NCI-H128 (cell line): ENCODE measurements around the gene TUBB4A.

ENCODE experiments used
- DNase-seq: peaks from one replicate; lab custom pipeline; 2025; ENCODE audit not compliant: unreplicated experiment; lab: John Stamatoyannopoulos, UW

Gene TUBB4A

GRCh38 chr19:6498294-6499036 is 3.6 kb downstream of the TUBB4A start:
- no peak for DNase-seq

DNA sequence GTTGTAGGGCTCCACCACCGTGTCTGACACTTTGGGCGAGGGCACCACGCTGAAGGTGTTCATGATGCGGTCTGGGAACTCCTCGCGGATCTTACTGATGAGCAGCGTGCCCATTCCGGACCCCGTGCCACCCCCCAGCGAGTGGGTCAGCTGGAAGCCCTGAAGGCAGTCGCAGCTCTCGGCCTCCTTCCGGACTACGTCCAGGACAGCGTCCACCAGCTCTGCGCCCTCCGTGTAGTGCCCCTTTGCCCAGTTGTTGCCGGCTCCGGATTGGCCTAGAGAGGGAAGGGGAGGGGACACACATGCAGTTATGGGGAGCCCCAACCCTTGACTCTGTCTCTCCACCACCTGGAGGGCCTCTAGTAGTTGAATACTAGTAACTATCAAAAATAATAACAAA is 6.2 kb downstream of the TUBB4A start:
- DNase-seq: no peak

DNA sequence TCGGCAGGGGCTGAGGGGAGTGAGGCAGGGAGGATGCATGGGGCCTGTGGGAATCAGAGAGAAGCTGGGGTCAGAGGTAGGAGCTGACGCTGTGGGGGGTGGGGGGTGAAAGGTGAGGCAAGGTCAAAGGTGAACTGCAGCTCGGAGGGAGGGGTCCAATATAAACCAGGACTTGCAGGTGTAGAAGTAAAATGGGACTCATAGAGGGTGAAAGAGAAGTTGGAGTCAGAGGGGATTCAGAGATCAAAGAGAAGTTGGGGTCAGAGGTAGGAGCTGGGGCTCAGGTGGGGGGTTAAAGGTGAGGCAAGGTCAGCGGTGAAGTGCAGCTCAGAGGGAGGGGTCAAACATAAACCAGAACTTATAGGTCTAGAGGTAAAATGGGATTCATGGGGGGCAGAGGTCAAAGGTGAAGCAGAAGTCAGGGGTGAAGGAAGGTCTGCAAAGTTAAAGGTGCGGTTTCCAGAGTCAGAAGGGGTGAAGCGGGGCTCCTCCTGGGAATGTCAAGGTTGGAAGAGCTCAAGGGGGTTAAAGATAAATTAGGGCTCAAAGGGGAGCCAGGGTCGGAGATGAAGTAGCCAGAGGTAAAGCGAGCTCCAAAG is 7.6 kb downstream of the TUBB4A start:
- no peak for DNase-seq

DNA sequence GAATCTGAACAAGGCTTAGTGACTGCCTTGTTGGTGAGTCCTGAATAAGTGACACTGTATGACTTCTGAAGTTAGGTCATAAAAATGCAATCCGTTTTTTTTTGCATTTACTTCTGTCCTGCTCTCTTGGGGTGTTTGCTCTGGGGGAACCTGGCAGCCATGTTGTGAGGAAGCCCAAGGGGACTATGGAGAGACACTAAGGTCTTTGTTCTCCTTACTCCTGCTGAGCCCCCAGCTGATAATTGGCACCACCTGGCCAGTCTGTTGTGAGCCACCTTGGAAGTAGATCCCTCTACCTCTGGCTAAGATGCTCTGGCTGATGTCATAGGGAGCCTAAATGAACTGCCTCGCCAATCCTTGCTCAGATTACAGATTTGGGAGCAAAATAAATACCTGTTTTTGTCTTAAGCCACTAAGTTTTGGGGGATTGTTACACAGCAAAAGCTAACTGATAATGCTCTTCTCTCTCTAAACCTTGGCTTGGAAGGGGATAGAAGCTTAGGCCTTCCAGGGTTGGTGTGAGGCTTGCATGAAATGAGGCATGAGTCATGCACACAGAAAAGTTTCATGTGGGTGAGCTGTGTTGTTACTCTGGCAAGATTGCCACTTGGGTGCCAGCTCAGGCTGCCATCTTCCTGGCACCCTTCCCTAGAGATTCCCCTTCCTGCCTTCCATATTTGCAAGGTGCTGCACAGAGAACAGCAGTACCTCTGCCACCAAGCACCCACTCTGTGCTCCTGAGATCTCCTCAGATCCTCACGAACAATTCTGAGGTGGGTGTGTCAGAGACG is 10.1 kb downstream of the TUBB4A start:
- DNase-seq: no peak

GRCh38 chr19:6490134-6490533 is 12.0 kb downstream of the TUBB4A start:
- no peak for DNase-seq

- no peak for DNase-seq
Measured at GRCh38 chr19:6489278-6490061, 12.6 kb downstream of the TUBB4A start.

DNA sequence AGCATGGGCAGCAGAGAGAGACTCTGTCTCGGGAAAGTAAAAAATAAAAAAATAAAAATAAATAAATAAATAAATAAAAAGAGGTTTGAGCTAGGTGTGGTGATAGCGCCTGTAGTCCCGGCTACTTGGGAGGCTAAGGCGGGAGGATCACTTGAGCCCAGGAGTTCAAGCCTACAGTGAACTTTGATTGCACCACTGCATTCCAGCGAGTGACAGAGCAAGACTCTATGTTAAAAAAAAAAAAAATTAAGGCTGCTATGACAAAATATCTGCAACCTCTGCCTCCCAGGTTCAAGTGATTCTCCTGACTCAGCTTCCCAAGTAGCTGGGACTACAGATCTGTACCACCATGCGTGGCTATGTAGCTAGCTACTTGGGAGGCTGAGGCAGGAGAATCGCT is 17.3 kb downstream of the TUBB4A start:
- no peak for DNase-seq

- no peak for DNase-seq
Measured at GRCh38 chr19:6484230-6484629, 17.9 kb downstream of the TUBB4A start.

DNA sequence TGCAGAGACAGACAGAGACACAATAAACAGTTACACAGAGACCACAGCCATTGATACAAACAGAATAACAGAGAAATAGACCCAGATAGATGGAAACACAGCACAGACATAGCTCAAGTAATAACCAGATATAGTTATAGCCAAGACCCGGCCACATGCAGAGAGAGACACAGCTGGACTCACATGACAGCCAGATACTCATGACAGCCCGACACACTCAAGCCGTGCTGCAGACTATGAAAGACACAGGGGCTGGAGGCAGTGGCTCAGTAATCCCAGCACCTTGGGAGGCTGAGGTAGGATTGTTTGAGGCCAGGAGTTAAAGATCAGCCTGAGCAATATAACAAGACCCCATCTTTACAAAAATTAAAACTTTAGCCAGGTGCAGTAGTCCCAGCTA is 18.9 kb downstream of the TUBB4A start:
- no peak for DNase-seq

DNA sequence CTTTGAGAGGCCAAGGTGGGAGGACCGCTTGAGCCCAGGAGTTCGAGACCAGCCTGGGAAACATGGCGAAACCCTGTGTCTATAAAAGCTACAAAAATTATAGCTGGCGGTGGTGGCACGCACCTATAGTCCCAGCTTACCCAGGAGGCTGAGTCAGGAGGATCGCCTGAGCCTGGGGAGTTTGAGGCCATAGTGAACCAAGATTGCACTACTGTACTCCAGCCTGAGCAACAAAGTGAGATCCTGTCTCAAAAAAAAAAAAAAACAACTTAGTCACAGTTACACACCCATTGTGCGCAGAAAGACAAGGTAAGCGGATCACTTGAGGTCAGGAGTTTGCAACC is 19.8 kb downstream of the TUBB4A start:
- DNase-seq: no peak

DNA sequence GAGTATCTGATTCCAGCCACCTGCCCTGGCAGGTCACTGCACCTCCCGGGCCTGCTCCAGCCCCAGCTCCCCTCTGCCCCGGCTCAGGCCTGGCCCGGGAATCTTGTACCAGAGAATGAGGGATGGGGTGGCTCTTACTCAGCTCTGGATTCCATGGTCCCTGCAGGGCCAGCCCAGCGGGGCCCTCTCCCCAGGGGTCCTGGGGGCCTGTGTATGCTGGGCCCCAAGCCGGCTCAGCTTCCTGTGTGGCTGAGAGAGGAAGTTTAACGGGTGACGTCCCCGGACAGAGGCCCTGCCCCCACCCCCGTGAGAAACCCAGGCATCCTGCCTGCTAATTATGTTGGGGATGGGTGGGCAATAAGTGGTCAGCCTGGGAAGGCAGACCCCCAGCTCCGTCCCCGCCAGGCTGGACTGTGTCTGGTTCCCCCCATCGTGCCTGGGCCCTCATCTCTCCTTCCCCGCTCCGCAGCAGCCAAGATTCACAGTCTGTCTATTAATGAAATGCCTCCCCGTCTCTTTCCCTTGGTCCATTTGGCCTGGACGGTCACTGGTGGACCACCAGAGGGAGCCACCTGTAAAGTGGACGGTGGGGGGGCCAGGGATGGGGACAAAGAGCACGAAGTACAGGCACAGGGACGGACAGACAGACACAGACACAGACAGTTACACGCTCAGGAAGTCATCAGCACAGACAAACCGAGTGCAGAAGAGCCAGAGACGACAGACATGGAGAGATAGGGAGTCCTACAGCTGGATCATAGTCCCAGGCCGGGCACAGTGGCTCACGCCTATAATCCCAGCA is 20.4 kb downstream of the TUBB4A start, which contains the start of gene DENND1C:
Gene DENND1C, minus strand, starts transcription at position 247 of the 802 bp plus-strand sequence. Its CDS starts 92 bp downstream, at position 155.
- DNase-seq: no peak

- DNase-seq: no peak
Measured at GRCh38 chr19:6480848-6481415, 21.2 kb downstream of the TUBB4A start.

GRCh38 chr19:6479836-6480398 is 22.2 kb downstream of the TUBB4A start:
- no peak for DNase-seq

DNA sequence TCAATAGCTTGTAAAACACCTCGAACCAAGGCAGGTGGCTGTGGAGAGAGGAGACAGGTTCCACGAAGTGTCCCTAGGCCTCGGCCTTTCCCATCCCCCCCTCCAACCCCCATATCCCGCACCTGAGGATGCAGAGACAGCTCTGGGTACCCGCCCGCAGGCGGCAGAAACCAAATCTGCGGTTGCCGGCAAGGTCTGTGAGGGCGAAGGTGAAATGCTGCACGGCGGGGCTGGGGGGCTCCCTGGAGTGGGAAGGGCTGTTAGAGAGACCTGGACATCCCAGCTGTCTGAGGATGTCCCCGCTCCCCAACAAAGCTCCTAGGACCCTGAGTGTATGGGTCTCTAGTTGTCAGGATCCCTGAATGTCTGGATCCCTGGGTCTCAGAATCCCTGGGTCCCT is 23.3 kb downstream of the TUBB4A start:
- DNase-seq: no peak

DNA sequence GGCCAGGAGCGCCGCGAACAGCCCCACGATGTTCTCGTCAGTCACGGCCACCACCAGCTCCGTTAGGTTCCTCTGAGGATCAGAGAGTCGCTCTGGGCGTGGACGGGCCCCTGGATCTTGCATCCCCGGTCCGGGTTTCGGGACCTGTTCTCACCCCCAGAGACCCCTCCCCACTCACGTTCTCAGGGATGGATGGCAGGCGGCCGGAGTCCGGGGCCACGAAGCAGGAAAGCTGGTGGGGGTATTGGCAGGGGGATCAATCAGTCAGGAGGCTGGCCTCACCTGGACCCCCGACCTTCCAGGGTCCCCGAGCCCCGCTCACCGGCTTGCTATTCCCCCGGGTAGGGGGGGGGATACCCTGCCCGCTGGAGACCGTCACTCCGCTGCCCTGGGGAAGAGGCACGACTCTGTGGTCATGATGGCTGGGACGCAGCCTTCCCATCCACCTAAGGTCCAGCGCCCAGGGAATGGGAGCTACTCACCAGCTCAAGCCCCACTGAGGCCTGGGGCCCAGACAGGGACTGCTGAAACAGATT is 25.1 kb downstream of the TUBB4A start:
- DNase-seq: no peak

GRCh38 chr19:6476155-6476895 is 25.8 kb downstream of the TUBB4A start:
- DNase-seq: no peak

- no peak for DNase-seq
Measured at GRCh38 chr19:6475321-6476108, 26.6 kb downstream of the TUBB4A start.

GRCh38 chr19:6473647-6474046 is 28.5 kb downstream of the TUBB4A start:
- no peak for DNase-seq
